ENCODE data around the gene CMYA5.

Gene CMYA5

GRCh38 chr5:79834098-79834753, 144.6 kb downstream of the CMYA5 start:
- Histone ChIP-seq H3F3A (ENCODE audit: low read depth) (no peaks in the 10 kb centered on the region), H3K9me2 (replicated peaks; ENCODE audit: low read depth, low read length) (no peaks in the 10 kb centered on the region), H4K20me1 (ENCODE audit: insufficient read depth, low read length, poor library complexity, severe bottlenecking) (no peaks in the 10 kb centered on the region), H3K9me3 (ENCODE audit: insufficient read depth, low read depth, low read length) (no peaks in the 10 kb centered on the region), H3K36me3 (ENCODE audit: insufficient read depth, low read length) (no peaks in the 10 kb centered on the region), H3K79me2 (ENCODE audit: insufficient read depth, low read length) (no peaks in the 10 kb centered on the region), H3K4me2 (ENCODE audit: low read depth, low read length, poor library complexity, severe bottlenecking) (no peak overlapping the region), H3K27me3 (ENCODE audit: insufficient read depth, low read length, poor library complexity, severe bottlenecking) (no peaks in the 10 kb centered on the region), H3K9ac (ENCODE audit: low read depth, low read length, poor library complexity, severe bottlenecking) (no peak overlapping the region), H3K4me1 (ENCODE audit: insufficient read depth, low read length, poor library complexity, severe bottlenecking) (no peaks in the 10 kb centered on the region), H3K4me3 (ENCODE audit: low read length, poor library complexity, severe bottlenecking) (no peak overlapping the region), H2AFZ (ENCODE audit: low read length) (no peak overlapping the region)
- no peak for TF ChIP-seq EZH2phosphoT487 (IDR thresholded peaks at IDR 0.05; ENCODE audit: borderline replicate concordance)
- no peak for TF ChIP-seq CTCF (conservative IDR thresholded peaks at IDR 0.05; ENCODE audit: low read length)

DNA sequence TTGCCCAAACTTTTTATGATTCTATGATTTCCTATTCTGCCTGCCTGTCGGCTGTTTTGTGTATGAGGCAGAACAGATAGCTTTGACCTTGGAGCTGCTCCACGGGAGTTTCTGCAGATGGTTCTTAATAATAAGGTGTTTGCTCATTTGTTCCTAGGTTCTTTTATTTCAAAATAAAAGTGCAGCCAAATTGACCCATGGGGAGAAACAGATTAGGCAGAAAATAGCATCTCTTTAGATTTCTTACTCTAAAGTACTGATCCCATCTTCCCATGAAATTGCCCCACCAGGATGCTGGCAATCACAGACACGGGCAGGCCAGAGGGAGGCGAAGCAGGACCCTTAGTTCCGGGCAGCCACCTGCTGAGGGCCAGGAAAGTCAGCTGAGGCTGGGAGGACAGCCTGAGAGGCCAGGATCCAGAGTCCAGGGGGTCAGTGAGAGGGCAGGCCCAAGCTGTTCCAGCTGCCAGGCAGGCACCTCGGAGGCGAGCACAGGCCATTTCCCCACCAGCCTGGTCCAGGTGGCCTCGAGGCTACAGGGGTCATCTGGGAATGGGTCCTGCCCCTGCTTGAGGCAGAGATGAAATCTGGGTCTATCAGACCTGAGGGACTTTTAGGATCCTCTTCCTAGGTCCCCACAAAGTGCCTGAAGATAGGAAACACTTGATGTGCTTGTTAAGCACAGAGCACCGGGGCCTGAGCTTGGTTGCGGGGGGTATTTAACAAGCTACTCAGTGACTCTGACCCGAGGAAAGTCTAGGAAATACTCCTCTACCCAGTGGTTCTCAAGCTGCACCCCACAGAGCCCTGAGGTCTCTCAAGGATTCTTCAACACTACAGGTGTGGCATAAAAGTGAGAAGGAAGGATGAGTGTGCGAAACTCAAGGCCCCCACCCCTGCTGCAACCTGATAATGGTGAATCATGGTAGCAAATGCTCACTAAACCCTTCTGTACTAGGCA, 145.4 kb downstream of the CMYA5 start:
- H3K27me3 ChIP-seq (ENCODE audit: insufficient read depth, low read length, poor library complexity, severe bottlenecking) = no peaks in the 10 kb centered on the region
- no peaks in the 10 kb centered on the region for H3K4me1 ChIP-seq (ENCODE audit: insufficient read depth, low read length, poor library complexity, severe bottlenecking)
- H2AFZ ChIP-seq (ENCODE audit: low read length) = no peak overlapping the region
- H3K36me3 ChIP-seq (ENCODE audit: insufficient read depth, low read length) = no peaks in the 10 kb centered on the region
- H3K9me2 ChIP-seq (replicated peaks; ENCODE audit: low read depth, low read length) = no peaks in the 10 kb centered on the region
- H3K9ac ChIP-seq (ENCODE audit: low read depth, low read length, poor library complexity, severe bottlenecking) = no peak overlapping the region
- no peak for TF ChIP-seq EZH2phosphoT487 (IDR thresholded peaks at IDR 0.05; ENCODE audit: borderline replicate concordance)
- no peak for TF ChIP-seq CTCF (conservative IDR thresholded peaks at IDR 0.05; ENCODE audit: low read length)
- H3K4me2 ChIP-seq (ENCODE audit: low read depth, low read length, poor library complexity, severe bottlenecking) = no peak overlapping the region
- H3K4me3 ChIP-seq (ENCODE audit: low read length, poor library complexity, severe bottlenecking) = no peak overlapping the region
- no peaks in the 10 kb centered on the region for H3K79me2 ChIP-seq (ENCODE audit: insufficient read depth, low read length)
- H3F3A ChIP-seq (ENCODE audit: low read depth) = no peaks in the 10 kb centered on the region
- no peaks in the 10 kb centered on the region for H3K9me3 ChIP-seq (ENCODE audit: insufficient read depth, low read depth, low read length)
- no peaks in the 10 kb centered on the region for H4K20me1 ChIP-seq (ENCODE audit: insufficient read depth, low read length, poor library complexity, severe bottlenecking)

GRCh38 chr5:79837761-79838551, 148.3 kb downstream of the CMYA5 start:
- H3K9me3 ChIP-seq (ENCODE audit: insufficient read depth, low read depth, low read length) = no peaks in the 10 kb centered on the region
- H4K20me1 ChIP-seq (ENCODE audit: insufficient read depth, low read length, poor library complexity, severe bottlenecking) = no peaks in the 10 kb centered on the region
- no peak overlapping the region for H3K4me2 ChIP-seq (ENCODE audit: low read depth, low read length, poor library complexity, severe bottlenecking)
- H3K27me3 ChIP-seq (ENCODE audit: insufficient read depth, low read length, poor library complexity, severe bottlenecking) = no peaks in the 10 kb centered on the region
- no peak overlapping the region for H3K9ac ChIP-seq (ENCODE audit: low read depth, low read length, poor library complexity, severe bottlenecking)
- no peak overlapping the region for H3K4me3 ChIP-seq (ENCODE audit: low read length, poor library complexity, severe bottlenecking)
- H2AFZ ChIP-seq (ENCODE audit: low read length) = no peak overlapping the region
- H3K36me3 ChIP-seq (ENCODE audit: insufficient read depth, low read length) = no peaks in the 10 kb centered on the region
- H3K9me2 ChIP-seq (replicated peaks; ENCODE audit: low read depth, low read length) = no peaks in the 10 kb centered on the region
- TF ChIP-seq EZH2phosphoT487 (IDR thresholded peaks at IDR 0.05; ENCODE audit: borderline replicate concordance) (no peak), CTCF (conservative IDR thresholded peaks at IDR 0.05; ENCODE audit: low read length) (no peak)
- no peaks in the 10 kb centered on the region for H3F3A ChIP-seq (ENCODE audit: low read depth)
- no peaks in the 10 kb centered on the region for H3K4me1 ChIP-seq (ENCODE audit: insufficient read depth, low read length, poor library complexity, severe bottlenecking)
- no peaks in the 10 kb centered on the region for H3K79me2 ChIP-seq (ENCODE audit: insufficient read depth, low read length)

Data from Loucy (cell line).